CD4-positive, alpha-beta T cell treated with Interleukin-2 at 100 ng/mL for 4 hours (primary cell): Measurements from ENCODE around the gene MEPCE.
A peak's percentile ranks its signal among the peaks of the same experiment; 100 is the strongest.
"Not testable (repeated sequence)": the region's sequence is repeated elsewhere in the genome, so short reads cannot be mapped to it uniquely, and the experiment has no call there.

Source experiments
- DNase-seq: peaks from one replicate; pipeline ENCODE4 v3.0.0-alpha.2; 2020; ENCODE audit warnings: low spot score

The MEPCE gene

DNA sequence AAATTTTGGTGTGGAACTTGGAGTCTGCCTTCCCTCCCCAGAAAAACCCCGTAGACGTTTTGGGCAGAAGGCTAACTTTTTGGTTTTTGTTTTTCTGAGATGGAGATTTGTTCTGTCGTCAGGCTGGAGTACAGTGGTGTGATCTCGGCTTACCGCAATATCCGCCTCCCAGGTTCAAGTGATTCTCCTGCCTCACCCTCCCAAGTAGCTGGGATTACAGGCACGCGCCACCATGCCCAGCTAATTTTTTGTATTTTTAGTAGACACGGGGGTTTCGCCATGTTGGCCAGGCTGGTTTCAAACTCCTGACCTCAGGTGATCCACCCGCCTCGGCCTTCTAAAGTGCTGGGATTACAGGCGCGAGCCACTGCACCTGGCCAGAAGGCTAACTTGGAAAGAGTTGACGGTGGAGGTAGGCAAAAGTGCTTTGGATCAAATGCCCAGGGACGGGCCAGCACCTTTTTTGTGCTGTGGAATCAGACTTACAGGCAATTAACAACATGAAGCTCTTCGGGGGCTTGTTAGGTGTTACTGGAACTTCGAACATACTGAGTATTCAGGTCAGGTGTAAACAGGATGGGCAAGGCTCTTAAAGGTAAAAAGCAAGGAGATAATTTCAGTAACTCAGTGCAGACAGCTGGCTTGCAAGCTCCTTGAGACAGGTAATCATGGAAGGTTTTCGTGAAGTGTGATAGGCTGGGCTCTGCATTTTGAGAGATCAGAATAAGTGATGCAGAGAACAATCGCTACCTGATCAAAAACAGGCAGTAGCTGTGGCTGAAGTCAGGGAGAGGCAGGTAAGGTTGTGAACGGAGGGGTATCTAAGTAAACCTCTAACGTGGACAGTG, 4.9 kb downstream of the MEPCE start:
- no peak for DNase-seq

DNA sequence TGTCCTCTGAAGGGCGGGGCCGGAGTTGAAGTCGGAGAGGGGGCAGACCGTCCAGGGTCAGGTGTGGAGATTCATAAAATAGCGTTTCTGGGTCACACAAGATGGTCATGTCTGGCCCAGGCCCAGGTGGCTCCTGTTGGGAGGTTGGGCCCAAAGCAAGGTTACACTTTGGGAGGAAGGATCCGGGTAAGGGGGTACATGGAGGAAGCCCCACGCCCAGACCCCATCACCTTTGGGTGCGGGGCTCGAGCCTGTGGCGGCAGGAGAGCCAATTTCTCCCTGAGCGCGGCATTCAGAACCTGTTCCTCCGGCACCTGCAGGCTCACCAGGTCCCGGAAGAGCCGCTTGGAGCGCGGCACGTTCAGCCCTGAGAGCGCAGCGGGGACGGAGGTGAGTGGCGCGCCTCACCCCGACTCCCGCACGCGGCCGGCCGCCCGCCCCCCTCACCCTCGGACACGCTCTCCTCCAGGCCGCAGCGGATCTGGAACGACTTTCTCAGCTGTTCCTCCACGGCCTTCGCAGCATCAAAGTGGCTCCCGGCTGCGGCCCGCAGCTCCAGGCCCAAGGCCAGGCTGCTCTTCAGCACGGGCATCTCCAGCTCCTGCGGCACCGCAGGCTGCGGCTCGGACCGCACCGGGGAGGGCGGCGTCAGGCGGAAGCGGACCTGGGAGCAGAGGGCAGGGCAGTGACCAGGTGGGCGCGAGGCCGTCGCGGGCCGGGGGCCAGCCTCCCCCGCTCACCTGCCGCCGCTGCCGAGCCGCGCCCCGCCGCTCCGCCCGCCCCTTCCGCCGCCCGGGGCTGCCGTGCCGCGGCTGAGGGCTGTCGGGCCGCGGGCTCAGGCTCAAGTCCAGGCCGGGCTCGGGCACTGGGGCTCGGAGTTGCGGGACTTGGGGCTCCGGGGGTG, 6.0 kb downstream of the MEPCE start:
- DNase-seq, result peak; percentile 45

DNA sequence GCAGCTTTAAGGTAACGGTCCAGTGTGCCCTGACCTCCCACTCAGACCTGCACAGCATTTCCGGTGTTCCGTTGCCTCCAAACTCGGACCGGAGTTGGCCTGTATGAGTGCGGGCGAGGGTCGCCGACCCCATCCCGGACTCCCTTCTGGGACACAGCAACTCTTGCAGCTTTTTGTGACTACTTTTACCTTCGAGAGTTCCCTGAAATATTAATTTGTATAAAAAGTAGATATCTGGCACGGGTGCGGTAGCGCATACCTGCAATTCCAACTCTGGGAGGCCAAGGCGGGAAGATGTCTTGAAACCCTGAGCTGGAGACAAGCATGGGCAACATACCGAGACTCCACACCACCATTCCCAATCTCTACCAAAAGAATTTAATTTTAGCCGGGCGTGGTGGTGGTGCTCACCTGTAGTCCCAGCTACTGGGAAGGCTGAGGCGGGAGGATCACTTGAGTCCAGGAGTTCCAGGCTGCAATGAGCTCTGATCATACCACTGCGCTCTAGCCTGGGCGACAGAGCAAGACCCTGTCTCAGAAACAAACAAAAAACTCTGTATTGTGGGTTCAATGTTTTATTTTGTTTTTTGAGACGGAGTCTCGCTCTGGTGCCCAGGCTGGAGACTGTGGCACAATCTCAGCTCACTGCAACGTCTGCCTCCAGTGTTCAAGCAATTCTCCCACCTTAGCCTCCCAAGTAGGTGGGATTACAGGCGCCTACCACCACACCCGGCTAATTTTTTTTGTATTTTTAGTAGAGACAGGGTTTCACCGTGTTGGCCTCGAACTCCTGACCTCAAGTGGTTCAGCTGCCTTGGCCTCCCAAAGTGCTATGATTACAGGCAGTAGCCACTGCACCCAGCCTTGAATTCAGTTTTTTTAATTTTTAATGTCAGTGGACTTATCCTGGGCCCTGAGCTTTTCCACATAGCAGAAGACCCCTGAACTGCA, 7.8 kb downstream of the MEPCE start:
- no peak for DNase-seq

DNA sequence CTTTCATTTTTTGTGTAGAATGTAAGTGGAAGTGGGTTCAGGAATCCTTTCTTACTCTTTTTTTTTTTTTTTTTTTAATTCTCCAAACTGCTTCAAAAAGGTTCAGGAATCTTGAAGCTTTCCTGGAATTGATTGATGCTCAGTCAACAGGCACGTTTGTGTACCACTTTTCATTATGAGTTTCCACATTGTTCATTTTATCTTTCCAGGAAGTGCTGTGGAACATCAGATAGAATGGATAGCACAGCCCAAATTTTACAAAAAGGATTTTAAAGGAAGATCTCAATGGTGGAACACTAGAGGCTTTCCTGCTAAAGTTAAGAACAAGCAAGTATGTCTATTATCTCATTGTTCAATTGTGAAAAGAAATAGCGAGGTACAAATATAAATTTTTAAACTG, 8.5 kb downstream of the MEPCE start:
- no peak for DNase-seq

DNA sequence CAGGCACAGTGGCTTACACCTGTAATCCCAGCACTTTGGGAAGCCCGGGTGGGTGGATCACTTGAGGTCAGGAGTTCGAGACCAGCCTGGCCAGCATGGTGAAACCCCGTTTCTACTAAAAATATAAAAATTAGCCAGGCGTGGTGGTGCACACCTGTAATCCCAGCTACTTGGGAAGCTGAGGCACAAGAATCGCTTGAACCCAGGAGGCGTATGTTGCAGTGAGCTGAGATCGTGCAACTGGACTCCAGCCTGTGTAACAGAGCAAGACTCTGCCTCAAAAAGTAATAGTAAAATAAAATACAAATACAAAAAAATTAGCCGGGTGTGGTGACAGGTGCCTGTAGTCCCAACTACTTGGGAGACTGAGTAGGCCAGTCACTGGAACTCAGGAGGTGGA, 9.1 kb downstream of the MEPCE start:
- not testable (repeated sequence) for DNase-seq

DNA sequence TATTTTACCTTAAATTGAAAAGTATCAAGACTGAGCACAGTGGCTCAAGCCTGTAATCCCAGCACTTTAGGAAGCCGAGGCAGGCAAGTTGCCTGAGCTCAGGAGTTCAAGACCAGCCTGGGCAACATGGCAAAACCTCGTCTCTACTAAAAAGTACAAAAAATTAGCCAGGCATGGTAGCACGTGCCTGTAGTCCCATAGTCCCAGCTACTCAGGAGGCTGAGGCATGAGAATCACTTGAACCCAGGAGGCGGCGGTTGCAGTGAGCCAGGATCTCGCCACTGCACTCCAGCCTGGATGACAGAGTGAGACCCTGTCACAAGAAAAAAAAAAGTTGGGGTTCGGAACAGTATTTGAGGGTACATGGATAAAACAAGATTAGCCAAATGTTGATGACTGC, 9.6 kb downstream of the MEPCE start:
- not testable (repeated sequence) for DNase-seq

DNA sequence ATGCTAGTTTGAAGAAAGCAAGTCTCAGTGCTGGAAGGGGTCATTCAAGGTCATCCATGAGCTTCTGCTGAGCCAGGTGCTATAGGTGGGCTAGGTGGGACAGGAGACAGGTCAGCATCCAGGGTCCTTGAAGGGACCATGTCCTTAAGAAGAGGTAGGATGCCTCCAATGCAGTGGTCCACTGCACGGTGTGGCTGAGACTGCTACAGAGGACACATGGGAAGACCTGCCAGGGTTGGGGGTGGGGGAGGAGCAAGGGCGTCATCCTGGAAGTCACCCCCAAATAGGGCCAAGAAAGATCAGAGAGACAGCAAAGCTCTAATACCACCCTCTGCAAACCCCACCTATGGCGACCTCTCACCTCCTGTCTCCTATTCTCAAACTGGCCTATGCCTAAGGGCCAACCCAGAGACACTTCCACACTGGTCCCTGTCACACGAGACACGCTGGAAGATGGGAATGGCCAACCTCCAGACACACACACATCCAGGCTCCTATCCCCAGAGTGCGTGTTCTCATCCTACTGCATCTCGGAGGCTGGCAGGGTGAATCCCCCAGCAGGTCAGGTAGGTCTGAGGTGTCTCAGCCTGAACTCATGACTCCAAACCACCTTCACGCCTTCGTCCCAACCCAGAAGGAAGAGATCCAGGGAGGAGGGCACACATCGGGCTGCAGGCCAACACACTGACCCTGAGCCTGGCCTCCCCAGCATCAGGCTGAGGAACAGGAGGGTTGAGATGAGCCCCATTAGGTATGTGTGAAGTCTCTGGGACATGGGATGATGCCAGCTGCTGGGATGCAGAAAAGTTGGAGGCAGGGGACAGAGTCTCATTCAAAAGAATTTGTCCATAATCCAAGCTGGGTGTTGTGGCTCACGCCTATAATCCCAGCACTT, 12.3 kb downstream of the MEPCE start:
- DNase-seq, result no peak

DNA sequence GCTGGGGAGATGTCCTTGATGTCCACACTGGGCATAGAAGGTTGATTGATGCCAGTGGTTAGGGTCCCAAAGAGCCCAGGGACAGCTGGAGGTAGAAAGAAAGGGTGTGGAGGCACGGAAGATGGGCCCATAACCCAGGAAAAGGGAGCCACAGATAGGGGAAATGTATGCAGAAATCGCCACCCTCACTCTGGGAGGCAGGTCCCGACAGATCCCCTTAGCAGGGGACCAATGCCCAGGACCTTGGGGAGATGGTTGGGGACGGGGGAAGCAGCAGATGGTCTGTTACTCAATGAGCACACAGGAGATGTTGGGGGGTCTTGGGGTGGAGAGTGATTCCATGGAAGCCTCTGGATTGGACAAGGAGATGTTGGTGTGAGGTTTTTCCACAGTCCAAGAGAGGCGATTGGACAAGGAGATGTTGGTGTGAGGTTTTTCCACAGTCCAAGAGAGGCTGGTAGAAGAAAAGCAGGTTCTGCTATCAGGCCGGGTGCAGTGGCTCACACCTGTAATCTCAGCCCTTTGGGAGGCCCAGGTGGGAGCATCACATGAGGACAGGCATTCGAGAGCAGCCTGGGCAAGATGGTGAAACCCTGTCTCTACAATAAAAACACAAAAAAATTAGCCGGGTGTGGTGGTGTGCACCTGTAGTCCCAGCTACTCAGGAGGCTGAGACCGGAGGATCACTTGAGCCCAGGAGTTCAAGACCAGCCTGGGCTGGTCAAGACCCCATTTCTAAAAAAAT, 13.6 kb downstream of the MEPCE start:
- no peak for DNase-seq

DNA sequence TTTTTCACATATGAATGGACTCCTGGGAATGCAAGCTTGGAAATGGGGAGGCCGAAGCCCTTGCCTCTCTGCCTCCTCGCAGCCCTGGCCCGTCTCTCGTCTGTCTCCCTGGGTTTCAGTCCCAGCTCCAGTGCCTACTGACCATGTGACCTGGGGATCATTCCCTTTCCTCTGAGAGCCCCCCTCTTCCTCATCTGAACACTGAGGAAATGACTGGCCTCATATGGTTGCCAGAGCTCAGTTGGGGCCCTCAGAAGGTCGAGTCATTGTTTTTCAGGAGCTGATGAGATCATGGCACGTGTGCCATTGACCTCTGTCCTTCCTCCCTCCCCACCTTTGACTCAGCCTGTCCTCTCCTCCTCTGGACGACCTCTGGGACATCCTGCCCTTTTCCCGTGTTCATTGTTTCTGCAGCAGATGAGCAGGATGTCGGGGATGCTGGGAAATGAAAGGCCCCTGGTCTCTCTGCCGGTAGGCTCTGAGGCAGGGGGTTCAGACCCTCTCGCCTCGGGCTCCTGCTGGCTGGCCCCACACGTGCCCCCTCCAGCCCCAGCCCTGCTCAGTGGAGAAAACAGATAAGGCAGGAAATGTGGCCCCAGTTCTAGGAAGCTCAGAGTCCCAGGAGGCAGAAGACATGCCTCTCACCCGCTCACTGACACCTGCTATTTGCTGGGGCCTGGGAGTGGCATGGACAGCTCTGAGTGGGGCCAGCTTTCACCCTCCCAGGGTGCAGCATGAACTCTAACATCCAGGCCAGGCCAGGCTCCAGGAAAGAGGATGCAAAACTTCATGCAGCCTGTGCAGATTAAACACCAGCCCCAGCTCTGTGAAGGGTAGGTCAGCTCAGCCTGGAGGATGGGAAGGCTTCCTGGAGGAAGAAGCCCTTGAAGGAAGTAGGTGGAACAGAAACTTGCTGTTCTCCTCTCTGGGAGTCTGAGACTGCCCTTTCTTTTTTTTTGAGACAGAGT, 15.0 kb downstream of the MEPCE start:
- no peak for DNase-seq

DNA sequence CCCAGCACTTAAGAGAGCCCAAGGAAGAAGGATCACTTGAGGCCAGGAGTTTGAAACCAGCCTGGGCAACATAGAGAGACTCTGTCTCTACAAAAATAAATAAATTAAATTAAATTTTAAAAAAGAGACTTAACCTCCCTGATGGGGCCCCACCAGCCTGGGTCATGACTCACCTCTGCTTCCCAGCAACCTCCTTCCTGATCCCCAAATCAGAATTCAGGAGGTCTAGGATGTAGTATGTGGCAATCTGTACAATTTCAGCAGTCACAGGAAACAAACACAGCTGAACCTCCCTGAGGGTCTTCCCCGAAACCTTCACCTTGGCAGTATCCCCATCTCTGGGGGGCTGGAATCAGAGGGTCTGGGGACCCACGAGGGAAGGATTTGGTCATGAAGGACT, 16.4 kb downstream of the MEPCE start:
- DNase-seq, result no peak

DNA sequence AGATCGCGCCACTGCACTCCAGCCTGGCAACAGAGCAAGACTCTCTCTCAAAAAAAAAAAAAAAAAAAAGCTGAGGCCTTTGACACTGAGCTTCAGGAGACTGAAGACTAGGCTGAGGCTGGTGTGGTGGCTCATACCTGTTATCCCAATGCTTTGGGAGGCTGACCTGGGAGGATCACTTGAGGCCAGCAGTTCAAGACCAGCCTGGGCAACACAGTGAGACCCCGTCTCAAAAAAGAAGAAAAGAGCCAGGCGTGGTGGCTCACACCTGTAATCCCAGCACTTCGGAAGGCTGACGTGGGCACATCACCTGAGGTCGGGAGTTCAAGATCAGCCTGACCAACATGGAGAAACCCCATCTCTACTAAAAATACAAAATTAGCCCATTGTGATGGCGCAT, 17.7 kb downstream of the MEPCE start:
- not testable (repeated sequence) for DNase-seq

DNA sequence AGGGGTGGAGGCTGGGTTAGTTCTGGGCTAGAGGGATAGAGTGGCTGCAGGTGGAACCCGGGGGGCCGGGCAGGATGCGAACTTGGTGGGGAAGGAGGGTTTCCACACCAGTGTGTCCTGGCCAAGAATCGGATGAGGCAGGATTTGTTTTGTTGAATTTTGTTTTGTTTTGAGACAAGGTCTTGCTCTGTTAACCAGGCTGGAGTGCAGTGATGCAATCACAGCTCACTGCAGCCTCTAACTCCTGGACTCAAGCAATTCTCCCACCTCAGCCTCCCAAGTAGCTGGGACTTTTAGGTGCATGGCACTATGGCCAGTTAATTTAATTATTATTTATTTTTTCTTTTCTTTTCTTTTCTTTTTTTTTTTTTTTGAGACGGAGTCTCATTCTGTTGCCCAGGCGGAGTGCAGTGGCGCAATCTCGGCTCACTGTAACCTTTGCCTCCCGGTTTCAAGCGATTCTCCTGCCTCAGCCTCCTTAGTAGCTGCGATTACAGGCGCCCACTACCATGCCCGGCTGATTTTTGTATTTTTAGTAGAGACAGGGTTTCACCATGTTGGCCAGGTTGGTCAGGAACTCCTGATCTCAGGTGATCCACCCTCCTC, 19.7 kb downstream of the MEPCE start:
- DNase-seq, result no peak

DNA sequence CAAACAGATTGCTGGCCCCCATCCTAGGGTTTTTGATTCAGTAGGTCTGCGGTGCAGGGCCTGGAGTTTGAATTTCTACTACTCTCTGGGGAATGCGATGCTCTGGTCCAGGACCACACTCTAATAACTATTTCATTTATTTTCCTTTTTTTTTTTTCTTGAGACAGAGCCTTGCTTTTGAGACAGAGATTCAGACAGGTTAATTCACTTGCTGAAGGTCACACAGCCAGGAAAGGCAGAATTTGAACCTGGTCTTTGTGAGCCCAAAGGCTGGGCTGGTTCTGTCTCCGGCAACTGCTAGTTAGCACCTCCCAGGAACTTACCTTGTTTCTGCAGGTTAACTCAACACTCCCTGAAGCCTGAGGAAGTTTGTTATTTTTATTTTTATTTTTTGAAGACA, 22.9 kb downstream of the MEPCE start:
- no peak for DNase-seq

DNA sequence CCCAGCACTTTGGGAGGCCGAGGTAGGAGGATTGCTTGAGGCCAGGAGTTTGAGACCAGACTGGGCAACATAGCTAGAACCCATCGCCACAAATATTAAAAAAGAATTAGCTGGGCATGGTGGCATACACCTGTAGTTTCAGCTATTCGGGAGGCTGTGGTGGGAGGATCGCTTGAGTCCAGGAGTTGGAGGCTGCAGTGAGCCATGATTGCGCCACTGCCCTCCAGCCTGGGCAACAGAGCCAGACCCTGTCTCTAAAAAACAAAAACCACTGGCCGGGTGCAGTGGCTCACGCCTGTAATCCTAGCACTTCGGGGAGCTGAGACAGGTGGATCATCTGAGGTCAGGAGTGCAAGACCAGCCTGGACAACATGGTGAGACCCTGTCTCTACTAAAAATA, 24.2 kb downstream of the MEPCE start:
- not testable (repeated sequence) for DNase-seq

DNA sequence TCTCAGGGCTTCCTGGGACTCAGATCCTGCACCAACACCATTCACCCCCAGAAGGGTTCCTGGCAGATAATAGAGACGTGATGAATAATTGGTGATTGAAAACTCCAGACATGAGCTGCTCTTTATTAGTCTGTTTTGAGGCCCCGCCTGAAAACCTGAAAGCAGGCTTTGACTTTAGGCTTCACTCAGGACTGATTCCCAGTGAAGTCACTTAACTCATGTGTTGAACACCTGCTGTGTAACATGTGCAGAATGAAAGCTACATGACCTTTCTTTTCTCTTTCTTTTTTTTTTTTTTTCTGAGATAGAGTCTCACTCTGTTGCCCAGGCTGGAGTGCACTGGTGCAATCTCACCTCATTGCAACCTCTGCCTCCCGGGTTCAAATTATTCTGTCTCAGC, 25.6 kb downstream of the MEPCE start:
- no peak for DNase-seq

DNA sequence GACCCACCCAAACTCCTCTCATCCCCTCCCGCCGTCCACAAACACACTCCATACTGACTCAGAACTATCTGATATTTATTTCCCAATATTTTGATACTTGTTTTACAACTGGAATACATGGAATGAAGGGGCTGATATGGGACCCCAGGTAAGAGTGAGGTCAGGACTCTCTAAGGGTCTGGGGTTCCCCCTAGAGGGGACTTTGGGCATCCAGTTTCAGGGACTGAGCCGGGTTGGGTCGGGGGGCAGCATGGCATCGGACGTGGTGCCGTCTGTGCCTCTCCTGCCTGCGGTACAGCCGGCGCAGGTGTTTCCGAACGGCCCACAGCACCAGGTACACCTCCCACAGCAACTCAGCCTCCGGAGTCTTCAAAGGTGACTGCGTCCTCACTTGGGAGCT, 26.9 kb downstream of the MEPCE start:
- DNase-seq, result no peak

DNA sequence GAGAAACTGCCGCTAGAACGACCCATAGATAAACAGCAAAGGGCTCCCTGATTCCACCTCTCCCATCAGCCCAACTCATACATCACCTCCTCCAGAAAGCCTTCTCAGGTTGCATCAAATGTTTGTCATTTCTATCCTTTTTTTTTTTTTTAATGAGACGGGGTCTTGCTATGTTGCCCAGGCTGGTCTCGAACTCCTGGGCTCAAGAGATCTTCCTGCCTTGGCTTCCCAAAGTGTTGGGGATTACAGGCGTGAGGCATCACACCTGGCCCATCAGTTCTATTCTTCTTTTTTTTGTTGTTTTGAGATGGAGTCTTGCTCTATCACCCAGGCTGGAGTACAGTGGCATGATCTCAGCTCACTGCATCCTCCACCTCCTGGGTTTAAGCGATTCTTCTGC, 27.4 kb downstream of the MEPCE start:
- no peak for DNase-seq

DNA sequence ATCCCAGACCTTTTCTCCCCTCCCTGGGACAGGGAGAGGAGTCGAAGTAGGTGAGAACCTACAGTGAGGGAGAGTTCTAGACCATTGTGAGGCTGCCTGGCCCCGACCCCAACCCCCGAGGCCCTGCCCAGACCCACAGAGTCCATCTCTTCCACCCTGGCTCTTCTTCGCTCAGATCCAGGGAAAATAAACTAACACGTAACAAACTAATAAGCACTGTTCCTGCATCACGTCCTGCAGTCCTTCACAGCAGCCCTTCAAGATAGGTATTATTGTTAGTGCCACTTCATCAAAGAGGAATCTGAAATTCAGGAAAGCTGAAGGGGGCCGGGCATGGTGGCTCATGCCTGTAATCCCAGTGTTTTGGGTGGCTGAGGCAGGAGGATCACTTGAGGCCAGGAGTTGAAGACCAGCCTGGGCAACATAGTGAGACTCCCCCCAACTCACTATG, 34.6 kb downstream of the MEPCE start, which contains the start of gene SPACDR:
Gene SPACDR, minus strand, starts transcription at position 51 of the 451 bp plus-strand sequence. CDS start 235 bp downstream, outside the sequence.
- no peak for DNase-seq
